CD4-positive, alpha-beta memory T cell (primary cell): ENCODE data around the gene FBXO44. TPM values are rescaled to one million over a fixed set of nuclear protein-coding genes. Genes with fewer than 3 reads are reported as not detected.

Source experiments
- CTCF ChIA-PET: fragments of 350-600 bp; sonication (Branson Sonifier 250); formaldehyde crosslinking; loops from one replicate; lab custom pipeline; 2021; ENCODE audit warnings: inconsistent platforms; ENCODE audit not compliant: partially characterized antibody; lab: Charles Lee
- POLR2A ChIA-PET: fragments of 350-600 bp; sonication (Branson Sonifier 250); formaldehyde crosslinking; loops from one replicate; lab custom pipeline; 2021; ENCODE audit not compliant: partially characterized antibody; lab: Charles Lee
- DNase-seq, 5 donors: peaks; one replicate each; pipeline versions ENCODE4 v3.0.0 to v3.0.0-alpha.2; 2020 to 2022; ENCODE audit warnings: mixed read lengths in 1 of 5
- H3K27ac ChIP-seq: one replicate; pipeline ENCODE4 v1.7.0; 2013; ENCODE audit warnings: low read depth, low read length
- H3K27me3 ChIP-seq: 2 replicates; pipeline ENCODE4 v1.7.0; 2013; ENCODE audit warnings: mild to moderate bottlenecking, low read length, moderate library complexity; ENCODE audit not compliant: insufficient read depth
- H3K36me3 ChIP-seq: 2 replicates; pipeline ENCODE4 v1.7.0; 2013; ENCODE audit warnings: mild to moderate bottlenecking, low read length, moderate library complexity; ENCODE audit not compliant: insufficient read depth
- H3K4me1 ChIP-seq: 2 replicates; pipeline ENCODE4 v1.7.0; 2013; ENCODE audit warnings: mild to moderate bottlenecking, low read length, moderate library complexity; ENCODE audit not compliant: insufficient read depth
- H3K4me3 ChIP-seq, 2 donors: one replicate each; pipeline ENCODE4 v1.7.0; 2013; ENCODE audit warnings: low read length in 2 of 2, mild to moderate bottlenecking in 1 of 2
- H3K9me3 ChIP-seq, 2 donors: one replicate each; pipeline ENCODE4 v1.7.0; 2013; ENCODE audit warnings: low read length in 2 of 2, control low read depth in 1 of 2; ENCODE audit not compliant: control insufficient read depth in 1 of 2
- H3K27ac Mint-ChIP-seq, 7 donors: one replicate each; pipeline ENCODE4 v1.8.0; 2020 to 2021; ENCODE audit warnings: mixed read lengths in 7 of 7, mild to moderate bottlenecking in 6 of 7, inconsistent platforms in 3 of 7, moderate library complexity in 3 of 7
- H3K27me3 Mint-ChIP-seq, 2 donors: one replicate each; pipeline ENCODE4 v1.8.0; 2020 to 2021; ENCODE audit warnings: mixed read lengths in 2 of 2
- H3K36me3 Mint-ChIP-seq, 2 donors: one replicate each; pipeline ENCODE4 v1.8.0; 2020 to 2021; ENCODE audit warnings: mixed read lengths in 2 of 2, inconsistent platforms in 1 of 2, mild to moderate bottlenecking in 1 of 2
- H3K4me1 Mint-ChIP-seq, 4 donors: one replicate each; pipeline ENCODE4 v1.8.0; 2020 to 2021; ENCODE audit warnings: mixed read lengths in 4 of 4, mild to moderate bottlenecking in 1 of 4
- H3K4me3 Mint-ChIP-seq, 8 donors: one replicate each; pipeline ENCODE4 v1.8.0; 2020 to 2021; ENCODE audit warnings: mixed read lengths in 8 of 8, mild to moderate bottlenecking in 7 of 8, moderate library complexity in 6 of 8, inconsistent platforms in 3 of 8
- H3K9me3 Mint-ChIP-seq, 8 donors: one replicate each; pipeline ENCODE4 v1.8.0; 2020 to 2021; ENCODE audit warnings: mixed read lengths in 8 of 8, mild to moderate bottlenecking in 5 of 8, inconsistent platforms in 3 of 8, moderate library complexity in 1 of 8
- intact Hi-C: fragments of 100-400 bp; cut with micrococcal nuclease; formaldehyde crosslinking; loops from one replicate; pipeline ENCODE4 v1.15.1; 2023
- polyA plus RNA-seq, 2 donors: library from polyadenylated mRNA; unstranded; fragments of 300-500 nt; fragmentation: Illumina TruSeq; gene quantifications; one replicate each; pipeline ENCODE4 v1.2.3, GENCODE V29; 2021
- total RNA-seq, 2 experiments: library from RNA; stranded (reverse); gene quantifications; one replicate each; pipeline ENCODE4 v1.2.3, GENCODE V29; 2021

Gene FBXO44
- total and polyA plus RNA-seq, 4 experiments from 2014 or later = 10.0 to 56.9 (median 33.8) TPM

DNA sequence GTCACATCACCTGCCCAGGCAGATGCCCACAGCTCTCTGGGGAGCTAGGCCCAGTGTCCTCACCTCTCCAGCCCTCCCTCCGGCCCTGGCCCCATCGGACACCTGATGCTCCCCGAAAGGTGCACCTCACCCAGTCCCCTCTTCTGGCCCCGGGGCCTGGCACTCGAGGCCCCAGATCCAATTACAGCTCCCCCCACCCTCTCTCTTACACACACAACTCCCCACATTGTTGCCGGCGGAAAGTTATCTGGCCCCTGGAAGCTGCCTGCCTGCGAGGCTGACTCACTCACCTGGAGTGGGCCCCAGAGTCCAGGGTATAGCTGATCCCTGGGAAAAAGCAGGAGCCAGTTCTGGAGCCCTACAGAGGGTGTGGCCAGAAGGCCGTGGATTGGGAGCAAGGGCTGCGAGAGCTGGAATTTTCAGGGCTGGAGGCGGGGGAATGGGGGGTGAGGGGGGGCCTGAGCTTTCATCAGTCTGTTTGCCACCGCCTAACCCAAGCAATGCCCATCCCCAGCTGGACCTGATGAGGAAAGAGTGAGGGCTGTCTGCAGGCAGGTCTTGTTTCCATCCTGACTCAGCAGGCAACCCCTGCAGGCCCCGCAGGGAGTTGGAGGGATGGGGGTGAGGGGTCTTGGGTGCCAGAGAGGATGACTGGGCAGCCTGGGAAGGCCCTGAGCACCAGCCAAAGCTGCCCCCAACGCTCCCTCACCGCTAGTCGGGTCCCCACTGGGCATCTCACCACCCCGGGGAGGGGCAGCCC, 1.4 kb upstream of the FBXO44 start:
- Histone ChIP-seq H3K27me3 (no peaks in the 10 kb centered on the region), H3K4me1 (peaks cover 33% of the 10 kb centered on the region), H3K9me3 (no peaks in the 10 kb centered on the region), H3K27ac (no peak overlapping the region), H3K4me3 (no peak overlapping the region), H3K36me3 (peaks cover 7% of the 10 kb centered on the region)
- intact Hi-C loops = no loop called here
- Mint-ChIP-seq H3K27ac (peak overlapping the region in 4 of 7 donors; percentile 36 to 72 (median 60)), H3K27me3 (no peaks in the 10 kb centered on the region), H3K4me1 (peaks cover 11 to 52% (median 32%) of the 10 kb centered on the region in 4 donors), H3K4me3 (peak overlapping the region; percentile 51 to 75 (median 66)), H3K36me3 (peaks cover 0 to 4% of the 10 kb centered on the region in 2 donors), H3K9me3 (no peaks in the 10 kb centered on the region)
- DNase-seq = no peak
- CTCF ChIA-PET = interaction anchor here (1.0 to 13.4 kb wide), 9 partner anchors 10 to 616 kb away, joined by 3 to 165 read pairs (median 4); partner anchors contain the start of gene FBXO6
- POLR2A ChIA-PET = interaction anchor here (0.9 to 8.1 kb wide), 7 partner anchors 11 to 641 kb away, joined by 3 to 73 read pairs (median 4); partner anchors contain the start of genes FBXO6 and TARDBP

- peaks cover 11 to 47% (median 32%) of the 10 kb centered on the region in 4 donors for H3K4me1 Mint-ChIP-seq
- H3K27ac Mint-ChIP-seq = peak overlapping the region in 4 of 7 donors; percentile 6 to 72 (median 42)
- Histone ChIP-seq H3K9me3 (no peaks in the 10 kb centered on the region), H3K4me1 (peaks cover 33% of the 10 kb centered on the region), H3K27ac (no peak overlapping the region), H3K27me3 (no peaks in the 10 kb centered on the region), H3K4me3 (no peak overlapping the region), H3K36me3 (peaks cover 7% of the 10 kb centered on the region)
- ChIA-PET CTCF (interaction anchor here (1.0 to 13.4 kb wide), 8 partner anchors 10 to 617 kb away, joined by 3 to 165 read pairs (median 4); partner anchors contain the start of gene FBXO6), POLR2A (interaction anchor here (1.4 to 8.1 kb wide), 6 partner anchors 10 to 642 kb away, joined by 3 to 73 read pairs (median 4); partner anchors contain the start of genes FBXO6 and TARDBP)
- H3K4me3 Mint-ChIP-seq = peak overlapping the region; percentile 46 to 75 (median 52)
- H3K36me3 Mint-ChIP-seq = peaks cover 0 to 5% of the 10 kb centered on the region in 2 donors
- H3K27me3 Mint-ChIP-seq = no peaks in the 10 kb centered on the region
- intact Hi-C loops = loop anchor here (1.0 kb wide), 2 partner anchors 11 to 28 kb away; partner anchors contain the start of genes FBXO6 and MAD2L2
- no peak for DNase-seq
- H3K9me3 Mint-ChIP-seq = no peaks in the 10 kb centered on the region
These were observed 878 bp upstream of the FBXO44 start for GRCh38 chr1:11653861-11654136.

DNA sequence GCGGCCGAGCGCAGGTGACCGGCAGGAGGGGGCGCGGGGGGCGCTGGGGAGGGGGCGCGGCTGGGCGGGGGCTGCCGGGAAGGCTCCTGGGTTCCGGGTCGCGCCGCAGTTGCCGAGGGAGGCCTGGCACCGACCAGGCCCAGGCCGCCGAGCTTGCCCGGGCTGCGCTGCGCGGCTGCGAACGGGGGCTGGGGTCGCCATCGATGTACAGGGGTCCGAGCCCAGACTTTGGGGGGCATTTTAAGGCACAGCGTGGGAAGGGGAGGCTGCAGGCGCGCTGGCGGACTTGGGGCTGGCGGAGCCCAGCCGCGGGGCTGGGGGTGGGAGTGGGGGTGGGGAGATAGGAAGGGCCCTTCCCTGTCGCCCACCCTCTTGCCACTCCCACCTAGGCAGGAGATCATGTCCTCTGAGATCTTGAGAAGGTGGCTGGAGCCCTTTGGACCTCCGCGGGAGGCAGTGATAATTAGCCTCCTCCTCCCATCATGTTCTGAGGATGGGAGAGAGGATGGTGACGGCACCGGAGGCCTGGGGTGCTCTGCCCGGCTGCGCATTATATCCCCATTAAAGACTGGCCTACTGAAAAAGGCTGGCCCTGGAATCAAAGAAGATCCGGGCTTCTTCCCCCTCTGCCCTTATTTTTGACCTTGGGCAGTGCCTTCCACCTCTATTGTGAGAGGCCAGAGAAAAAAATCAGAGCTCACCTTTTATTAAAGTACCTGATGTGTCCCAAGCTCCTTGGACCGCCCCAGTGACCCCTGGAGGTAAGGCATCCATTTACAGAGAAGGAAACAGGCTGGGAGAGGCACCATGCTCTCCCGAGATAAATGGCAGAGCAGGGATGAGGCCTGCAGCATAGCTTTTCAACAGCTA, 497 bp downstream of the FBXO44 start:
- H3K9me3 Mint-ChIP-seq = no peaks in the 10 kb centered on the region
- no peaks in the 10 kb centered on the region for H3K27me3 Mint-ChIP-seq
- peak overlapping the region in 2 of 7 donors; percentile 46 to 75 for H3K27ac Mint-ChIP-seq
- no peaks in the 10 kb centered on the region for H3K9me3 ChIP-seq
- H3K36me3 ChIP-seq = peaks cover 7% of the 10 kb centered on the region
- DNase-seq = no peak
- peaks cover 24% of the 10 kb centered on the region for H3K4me1 ChIP-seq
- intact Hi-C loops = loop anchor here (1.0 kb wide), 2 partner anchors 9 to 26 kb away; partner anchors contain the start of genes FBXO6 and MAD2L2
- POLR2A ChIA-PET = interaction anchor here (0.5 to 8.1 kb wide), 10 partner anchors 9 to 393 kb away, joined by 3 to 73 read pairs (median 3); partner anchors contain the start of genes AGTRAP, FBXO6, MAD2L2 and MTOR
- H3K36me3 Mint-ChIP-seq = peaks cover 0 to 11% of the 10 kb centered on the region in 2 donors
- peak overlapping the region; percentile 55 to 58 for H3K4me3 ChIP-seq
- CTCF ChIA-PET = interaction anchor here (1.4 to 4.0 kb wide), 7 partner anchors 9 to 64 kb away, joined by 4 to 22 read pairs (median 6); partner anchors contain the start of gene FBXO6
- H3K4me3 Mint-ChIP-seq = peak overlapping the region; percentile 66 to 84 (median 76)
- peak overlapping the region; percentile 38 for H3K27ac ChIP-seq
- no peaks in the 10 kb centered on the region for H3K27me3 ChIP-seq
- H3K4me1 Mint-ChIP-seq = peaks cover 7 to 35% (median 26%) of the 10 kb centered on the region in 4 donors

DNA sequence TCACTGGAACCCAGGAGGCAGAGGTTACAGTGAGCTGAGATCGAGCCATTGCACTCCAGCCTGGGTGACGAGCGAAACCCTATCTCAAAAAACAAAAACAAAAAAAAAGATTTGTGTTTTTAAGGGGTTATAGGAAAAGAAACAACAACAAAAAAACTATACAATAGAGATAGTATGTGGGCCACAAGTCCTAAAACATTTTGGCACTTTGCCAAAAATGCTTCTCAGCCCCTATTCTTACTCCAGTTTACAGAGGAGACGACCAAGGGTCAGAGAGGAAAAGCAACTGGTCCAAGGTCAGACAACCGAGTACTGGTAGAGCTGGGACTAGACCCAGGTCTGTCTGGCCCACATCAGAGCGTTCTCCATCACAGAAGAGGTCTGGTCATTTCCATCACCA, 3.0 kb downstream of the FBXO44 start:
- POLR2A ChIA-PET = no interaction called here
- H3K27me3 Mint-ChIP-seq = no peaks in the 10 kb centered on the region
- peaks cover 0 to 16% (median 10%) of the 10 kb centered on the region in 4 donors for H3K4me1 Mint-ChIP-seq
- Histone ChIP-seq H3K4me3 (no peak overlapping the region), H3K4me1 (peaks cover 11% of the 10 kb centered on the region), H3K27ac (no peak overlapping the region), H3K27me3 (no peaks in the 10 kb centered on the region), H3K36me3 (peaks cover 7% of the 10 kb centered on the region), H3K9me3 (no peaks in the 10 kb centered on the region)
- no peaks in the 10 kb centered on the region for H3K9me3 Mint-ChIP-seq
- H3K36me3 Mint-ChIP-seq = peaks cover 6 to 25% of the 10 kb centered on the region in 2 donors
- no peak overlapping the region for H3K4me3 Mint-ChIP-seq
- no peak for DNase-seq
- intact Hi-C loops = no loop called here
- H3K27ac Mint-ChIP-seq = peak overlapping the region in 1 of 7 donors; percentile 47
- CTCF ChIA-PET = interaction anchor here (3.0 to 3.1 kb wide), 2 partner anchors 11 to 62 kb away, joined by 11 to 19 read pairs; no protein-coding TSS in a partner anchor

DNA sequence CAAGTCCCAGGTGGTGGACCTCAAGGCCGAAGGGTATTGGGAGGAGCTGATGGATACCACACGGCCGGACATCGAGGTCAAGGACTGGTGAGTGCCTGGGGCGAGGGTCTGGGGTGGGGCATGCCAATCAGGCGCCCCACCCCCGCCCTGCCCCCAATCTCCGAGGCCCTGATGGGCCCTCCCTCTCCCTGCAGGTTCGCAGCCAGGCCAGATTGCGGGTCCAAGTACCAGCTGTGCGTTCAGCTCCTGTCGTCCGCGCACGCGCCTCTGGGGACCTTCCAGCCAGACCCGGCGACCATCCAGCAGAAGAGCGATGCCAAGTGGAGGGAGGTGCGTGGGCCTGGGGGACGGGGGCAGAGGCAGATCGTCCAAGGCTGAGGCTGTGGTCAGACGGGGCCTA, 3.9 kb downstream of the FBXO44 start:
- no peaks in the 10 kb centered on the region for H3K9me3 ChIP-seq
- H3K4me1 ChIP-seq = peaks cover 15% of the 10 kb centered on the region
- intact Hi-C loops = no loop called here
- no peaks in the 10 kb centered on the region for H3K27me3 ChIP-seq
- H3K4me3 Mint-ChIP-seq = no peak overlapping the region
- no peak overlapping the region for H3K27ac Mint-ChIP-seq
- H3K36me3 Mint-ChIP-seq = peaks cover 6 to 25% of the 10 kb centered on the region in 2 donors
- peaks cover 7% of the 10 kb centered on the region for H3K36me3 ChIP-seq
- peaks cover 0 to 10% (median 8%) of the 10 kb centered on the region in 4 donors for H3K4me1 Mint-ChIP-seq
- H3K4me3 ChIP-seq = no peak overlapping the region
- H3K9me3 Mint-ChIP-seq = no peaks in the 10 kb centered on the region
- no peak for DNase-seq
- ChIA-PET POLR2A (no interaction called here), CTCF (interaction anchor here (1.0 to 1.6 kb wide), 3 partner anchors 8 to 52 kb away, joined by 3 to 5 read pairs (median 3); no protein-coding TSS in a partner anchor)
- no peaks in the 10 kb centered on the region for H3K27me3 Mint-ChIP-seq
- H3K27ac ChIP-seq = no peak overlapping the region

GRCh38 chr1:11659748-11660147, 5.1 kb downstream of the FBXO44 start:
- ChIA-PET CTCF (interaction anchor here (1.0 to 8.4 kb wide), 5 partner anchors 10 to 622 kb away, joined by 3 to 96 read pairs (median 4); no protein-coding TSS in a partner anchor), POLR2A (interaction anchor here (1.1 kb wide), 1 partner anchor 60 kb away, joined by 5 read pairs; no protein-coding TSS in a partner anchor)
- Mint-ChIP-seq H3K27ac (no peak overlapping the region), H3K27me3 (no peaks in the 10 kb centered on the region), H3K9me3 (no peaks in the 10 kb centered on the region), H3K4me3 (no peak overlapping the region), H3K36me3 (peaks cover 6 to 25% of the 10 kb centered on the region in 2 donors), H3K4me1 (peaks cover 0 to 10% (median 8%) of the 10 kb centered on the region in 4 donors)
- H3K4me3 ChIP-seq = no peak overlapping the region
- peaks cover 7% of the 10 kb centered on the region for H3K36me3 ChIP-seq
- H3K4me1 ChIP-seq = peaks cover 18% of the 10 kb centered on the region
- intact Hi-C loops = no loop called here
- no peak overlapping the region for H3K27ac ChIP-seq
- no peaks in the 10 kb centered on the region for H3K9me3 ChIP-seq
- no peak for DNase-seq
- H3K27me3 ChIP-seq = no peaks in the 10 kb centered on the region
